HepG2 (cell line): Measurements from ENCODE around the gene DUXA. TPM values are rescaled to one million over a fixed set of nuclear protein-coding genes. Genes with fewer than 3 reads are reported as not detected.
"Not testable (repeated sequence)": the region's sequence is repeated elsewhere in the genome, so short reads cannot be mapped to it uniquely, and the experiment has no call there.

Source experiments
- ATAC-seq: fragments of 200-7000 bp; cut with Tn5 transposase; 3 replicates; pipeline ENCODE4 v1.9.1; 2020; ENCODE audit warnings: mild to moderate bottlenecking, moderate library complexity
- BruUV-seq: library from RNA; stranded (reverse); fragments of 400-500 nt; replicated peaks from 2 replicates; lab custom pipeline; 2021; lab: Mats Ljungman, UMichigan
- CTCF ChIA-PET: fragments of 300-600 bp; formaldehyde crosslinking; extraction: SDS; loops from one replicate; lab custom pipeline; 2021; ENCODE audit warnings: low total read pairs, inconsistent platforms, low intra/inter-chr PET ratio; lab: Yijun Ruan, JAX
- POLR2A ChIA-PET: fragments of 350-600 bp; sonication (Branson Sonifier 250); formaldehyde crosslinking; loops from one replicate; lab custom pipeline; 2020; ENCODE audit warnings: antibody characterized with exemption, inconsistent platforms; lab: Yijun Ruan, JAX
- DNase-seq: peaks from one replicate; pipeline ENCODE4 v3.0.0-alpha.2; 2015; ENCODE audit warnings: low spot score
- FAIRE-seq: peaks from 3 replicates; lab custom pipeline; 2011; peaks lifted over from hg19 to GRCh38; lab: Jason Lieb, UNC
- H2AFZ ChIP-seq: one replicate; pipeline ENCODE4 v1.6.1; 2011; ENCODE audit warnings: low read length, inconsistent platforms
- H3K27ac ChIP-seq: fragments of 300-600 bp; 3 replicates; pipeline ENCODE4 v1.8.0; 2011; ENCODE audit warnings: mixed run types, mild to moderate bottlenecking, mixed read lengths, low read length, inconsistent platforms; ENCODE audit not compliant: insufficient read depth; ENCODE audit errors: extremely low read length
- H3K27me3 ChIP-seq, 2 experiments: fragments of 200-600 bp in 1 of 2; 2 replicates in 1 of 2; 3 replicates in 1 of 2; pipeline versions ENCODE4 v1.6.0 to v1.8.0; 2011; ENCODE audit warnings: low read length in 2 of 2, mild to moderate bottlenecking in 2 of 2, moderate library complexity in 2 of 2, inconsistent platforms in 1 of 2; ENCODE audit not compliant: insufficient read depth in 2 of 2, control insufficient read depth in 1 of 2
- H3K36me3 ChIP-seq, 2 experiments: fragments of 200-600 bp in 1 of 2; replicated peaks in 1 of 2; 2 replicates in 1 of 2; 3 replicates in 1 of 2; pipeline versions ENCODE4 v1.5.1 to v1.8.0; 2011; ENCODE audit warnings: low read length in 2 of 2, inconsistent platforms in 1 of 2; ENCODE audit not compliant: insufficient read depth in 2 of 2, control insufficient read depth in 1 of 2
- H3K4me1 ChIP-seq: 2 replicates; pipeline ENCODE4 v1.5.1; 2012; ENCODE audit warnings: low read length, inconsistent platforms; ENCODE audit not compliant: insufficient read depth
- H3K4me2 ChIP-seq: 2 replicates; pipeline ENCODE4 v1.6.0; 2011; ENCODE audit warnings: low read depth, low read length, inconsistent platforms
- H3K4me3 ChIP-seq, 3 experiments: fragments of 200-600 bp in 1 of 3; sonication (generic), shearing (Covaris generic) in 1 of 3; replicated peaks in 1 of 3; 2 replicates each; pipeline ENCODE4 v1.5.1; 2011 to 2016; ENCODE audit warnings: low read length in 3 of 3, inconsistent platforms in 2 of 3, low read depth in 2 of 3, mild to moderate bottlenecking in 2 of 3, control low read depth in 1 of 3, mixed read lengths in 1 of 3; ENCODE audit not compliant: insufficient read depth in 1 of 3
- H3K79me2 ChIP-seq: one replicate; pipeline ENCODE4 v1.6.1; 2011; ENCODE audit warnings: low read length, inconsistent platforms; ENCODE audit not compliant: insufficient read depth
- H3K9ac ChIP-seq: 2 replicates; pipeline ENCODE4 v1.6.0; 2011; ENCODE audit warnings: mild to moderate bottlenecking, low read depth, low read length, inconsistent platforms; ENCODE audit not compliant: insufficient read depth
- H3K9me3 ChIP-seq: 2 replicates; pipeline ENCODE4 v1.5.1; 2012; ENCODE audit warnings: mild to moderate bottlenecking, low read length
- H4K20me1 ChIP-seq: 2 replicates; pipeline ENCODE4 v1.6.0; 2011; ENCODE audit warnings: inconsistent platforms, mild to moderate bottlenecking, low read length, moderate library complexity; ENCODE audit not compliant: insufficient read depth
- ADNP ChIP-seq: sonication (generic); formaldehyde crosslinking; IDR thresholded peaks from 2 replicates; pipeline ENCODE4 v1.4.0; 2020; ENCODE audit warnings: missing genetic modification reagents
- HNRNPL ChIP-seq: fragments of 200-400 bp; formaldehyde crosslinking; IDR thresholded peaks from 2 replicates; pipeline ENCODE4 v1.6.1; 2017; ENCODE audit warnings: mild to moderate bottlenecking, low read depth, low read length
- LBX2 ChIP-seq: sonication (generic); formaldehyde crosslinking; IDR thresholded peaks from 2 replicates; pipeline ENCODE4 v1.5.0; 2020; ENCODE audit warnings: missing genetic modification reagents, mild to moderate bottlenecking, borderline replicate concordance
- NFE2L1 ChIP-seq: sonication (generic); formaldehyde crosslinking; IDR thresholded peaks from 2 replicates; pipeline ENCODE4 v1.4.0; 2020; ENCODE audit warnings: missing genetic modification reagents, mild to moderate bottlenecking, borderline replicate concordance
- ZNF431 ChIP-seq: sonication (generic); formaldehyde crosslinking; IDR thresholded peaks from 2 replicates; pipeline ENCODE4 v1.9.0; 2022; ENCODE audit warnings: missing genetic modification reagents, low read depth, mild to moderate bottlenecking, borderline replicate concordance
- WGBS: methylation state at CpG from one replicate; pipeline ENCODE4 v1.1.6; 2017; ENCODE audit warnings: low lambda C conversion rate; 5-methylcytosine and 5-hydroxymethylcytosine counted together
- in situ Hi-C: cut with HindIII; loops from 2 replicates; pipeline ENCODE4 v1.10.0; 2017; ENCODE audit warnings: low pct_unique_long_range_greater_than_20kb; ENCODE audit not compliant: extremely low pct_ligation_motif_present
- intact Hi-C: fragments of 100-400 bp; cut with micrococcal nuclease; formaldehyde crosslinking; loops from one replicate; pipeline ENCODE4 v1.10.0; 2022; ENCODE audit not compliant: unreplicated experiment
- polyA plus RNA-seq, 8 experiments: library from polyadenylated mRNA; depleted of rRNA in 3 of 8; stranded (reverse) in 7 of 8; unstranded in 1 of 8; fragments of >200 nt; fragmentation: Illumina TruSeq in 4 of 8; extraction: Trizol in 4 of 8; gene quantifications; 2 replicates each; pipeline versions ENCODE4 v1.2.1 to v1.2.3, GENCODE V29; 2011 to 2016; ENCODE audit warnings: low read depth in 4 of 8, missing spikeins in 1 of 8, mixed read lengths in 1 of 8; ENCODE audit not compliant: insufficient read depth in 1 of 8
- total RNA-seq, 5 experiments: library from RNA; depleted of rRNA; stranded (reverse); fragments of >200 nt; fragmentation: Illumina TruSeq; extraction: Trizol; gene quantifications; 2 replicates each; pipeline ENCODE4 v1.2.3, GENCODE V29; 2016; ENCODE audit warnings: low read depth in 1 of 5
- TF ChIP-seq, protein P1 (sequence below): sonication (generic); formaldehyde crosslinking; IDR thresholded peaks from 2 replicates; pipeline ENCODE4 v1.8.1; 2022; ENCODE audit warnings: mild to moderate bottlenecking, missing genetic modification reagents

The DUXA gene
- total and polyA plus RNA-seq, 2 of the 13 experiments (the other 11 are each of a cell fraction or from before 2014, with no cell fraction given), result not detected

GRCh38 chr19:57118848-57119247 lies 48.4 kb downstream of the DUXA start:
- DNase-seq (no peak), ATAC-seq (no peak), FAIRE-seq (no peak)
- no peak overlapping the region for H3K27ac ChIP-seq
- no peaks in the 10 kb centered on the region for H3K36me3 ChIP-seq
- H3K9ac ChIP-seq, result no peak overlapping the region
- ChIA-PET POLR2A (no interaction called here), CTCF (no interaction called here)
- H3K27me3 ChIP-seq, result no peaks in the 10 kb centered on the region; a peak in 1 of 5 replicates
- H3K79me2 ChIP-seq, result no peaks in the 10 kb centered on the region
- H3K9me3 ChIP-seq, result peaks cover 40% of the 10 kb centered on the region
- H3K4me3 ChIP-seq, result no peak overlapping the region
- peaks cover 7% of the 10 kb centered on the region; the same call in 1 of the 2 replicates for H3K4me1 ChIP-seq
- no TSS peak for BruUV-seq
- no peak overlapping the region for H3K4me2 ChIP-seq
- H2AFZ ChIP-seq, result no peak overlapping the region
- in situ Hi-C loops (no loop called here), intact Hi-C loops (no loop called here)
- WGBS, result 83% methylated on average over 12 of the region's 32 CpGs
- TF ChIP-seq, protein P1, sequence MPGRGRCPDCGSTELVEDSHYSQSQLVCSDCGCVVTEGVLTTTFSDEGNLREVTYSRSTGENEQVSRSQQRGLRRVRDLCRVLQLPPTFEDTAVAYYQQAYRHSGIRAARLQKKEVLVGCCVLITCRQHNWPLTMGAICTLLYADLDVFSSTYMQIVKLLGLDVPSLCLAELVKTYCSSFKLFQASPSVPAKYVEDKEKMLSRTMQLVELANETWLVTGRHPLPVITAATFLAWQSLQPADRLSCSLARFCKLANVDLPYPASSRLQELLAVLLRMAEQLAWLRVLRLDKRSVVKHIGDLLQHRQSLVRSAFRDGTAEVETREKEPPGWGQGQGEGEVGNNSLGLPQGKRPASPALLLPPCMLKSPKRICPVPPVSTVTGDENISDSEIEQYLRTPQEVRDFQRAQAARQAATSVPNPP (CRISPR knock-in tag), result no peak
- TF ChIP-seq ADNP (CRISPR knock-in tag), result no peak
- TF ChIP-seq NFE2L1 (CRISPR knock-in tag), result no peak
- TF ChIP-seq ZNF431 (CRISPR knock-in tag), result no peak
- no peak for TF ChIP-seq HNRNPL
- TF ChIP-seq LBX2, result no peak
- no peaks in the 10 kb centered on the region for H4K20me1 ChIP-seq

DNA sequence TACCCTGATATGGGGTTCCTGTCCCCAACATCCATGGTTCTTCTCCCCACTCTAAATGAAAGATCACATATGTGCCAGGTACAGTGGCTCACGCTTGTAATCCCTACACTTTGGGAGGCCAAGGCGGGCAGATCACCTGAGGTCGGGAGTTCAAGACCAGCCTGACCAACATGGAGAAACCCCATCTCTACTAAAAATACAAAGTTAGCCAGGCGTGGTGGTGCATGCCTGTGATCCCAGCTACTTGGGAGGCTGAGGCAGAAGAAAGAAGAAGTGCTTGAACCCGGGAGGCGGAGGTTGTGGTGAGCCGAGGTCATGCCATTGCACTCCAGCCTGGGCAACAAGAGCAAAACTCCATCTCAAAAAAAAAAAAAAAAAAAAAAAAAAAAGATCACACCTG lies 53.8 kb downstream of the DUXA start:
- H3K4me1 ChIP-seq, H3K36me3 ChIP-seq, H3K27ac ChIP-seq, CTCF ChIA-PET, POLR2A ChIA-PET, H3K27me3 ChIP-seq, H2AFZ ChIP-seq, intact Hi-C loops, H3K4me3 ChIP-seq, BruUV-seq, H4K20me1 ChIP-seq, H3K79me2 ChIP-seq, FAIRE-seq, ATAC-seq, in situ Hi-C loops, DNase-seq, H3K4me2 ChIP-seq, H3K9ac ChIP-seq: not testable (repeated sequence)
- H3K9me3 ChIP-seq, result peaks cover 66% of the 10 kb centered on the region
- WGBS, result 17% methylated on average over 7 of the region's 7 CpGs
